C4-2B (cell line): Measurements from ENCODE around the gene TGFBR2.

Source experiments
- ZFX ChIP-seq: fragments of 450-650 bp; IDR thresholded peaks from 2 replicates; pipeline ENCODE4 v1.6.1; 2017
- TF ChIP-seq, protein P1 (sequence below): fragments of 450-650 bp; conservative IDR thresholded peaks from 2 replicates; pipeline ENCODE4 v1.5.1; 2017; ENCODE audit warnings: mild to moderate bottlenecking

DNA sequence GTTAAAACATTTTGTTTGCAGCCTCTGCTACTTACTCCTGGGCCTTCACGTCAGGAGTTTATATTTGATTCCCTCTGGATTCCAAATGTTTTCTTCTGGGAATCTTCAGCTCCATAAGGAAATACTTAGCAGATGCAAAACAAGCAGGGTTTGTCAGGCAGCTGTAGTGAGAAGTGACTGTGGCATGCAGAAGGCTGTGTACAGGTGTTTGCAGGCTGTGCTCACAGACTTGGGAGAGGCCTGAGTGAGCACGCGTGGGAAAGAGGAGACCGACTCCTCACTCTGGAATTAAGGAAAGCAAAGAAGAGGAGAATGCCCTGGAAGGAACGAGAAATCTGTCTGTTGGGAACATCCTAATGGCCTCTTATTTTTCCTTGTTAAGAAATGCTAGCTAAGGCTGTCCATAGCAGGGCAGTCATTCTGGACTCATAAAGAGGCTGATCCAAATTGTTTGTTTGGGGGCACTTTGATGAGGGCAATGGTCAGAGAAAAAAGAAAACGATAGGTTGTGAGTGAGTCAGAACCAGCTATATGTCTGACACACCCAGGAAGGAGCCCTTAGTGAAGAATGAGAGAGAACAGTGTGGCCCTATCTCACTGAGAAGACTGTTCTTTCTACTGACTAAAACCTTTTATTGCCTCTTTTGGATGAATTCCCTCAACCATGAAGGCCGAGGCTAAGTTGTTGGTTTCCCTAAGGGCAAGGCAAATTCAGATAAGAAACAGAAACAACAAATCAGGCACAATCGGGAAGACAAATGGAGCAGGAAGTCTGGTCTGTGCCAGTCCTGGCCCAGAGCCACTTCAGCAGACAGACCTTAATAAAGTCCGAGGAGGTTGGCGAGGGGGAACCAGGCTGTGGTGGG, 82.6 kb downstream of the TGFBR2 start:
- TF ChIP-seq, protein P1, sequence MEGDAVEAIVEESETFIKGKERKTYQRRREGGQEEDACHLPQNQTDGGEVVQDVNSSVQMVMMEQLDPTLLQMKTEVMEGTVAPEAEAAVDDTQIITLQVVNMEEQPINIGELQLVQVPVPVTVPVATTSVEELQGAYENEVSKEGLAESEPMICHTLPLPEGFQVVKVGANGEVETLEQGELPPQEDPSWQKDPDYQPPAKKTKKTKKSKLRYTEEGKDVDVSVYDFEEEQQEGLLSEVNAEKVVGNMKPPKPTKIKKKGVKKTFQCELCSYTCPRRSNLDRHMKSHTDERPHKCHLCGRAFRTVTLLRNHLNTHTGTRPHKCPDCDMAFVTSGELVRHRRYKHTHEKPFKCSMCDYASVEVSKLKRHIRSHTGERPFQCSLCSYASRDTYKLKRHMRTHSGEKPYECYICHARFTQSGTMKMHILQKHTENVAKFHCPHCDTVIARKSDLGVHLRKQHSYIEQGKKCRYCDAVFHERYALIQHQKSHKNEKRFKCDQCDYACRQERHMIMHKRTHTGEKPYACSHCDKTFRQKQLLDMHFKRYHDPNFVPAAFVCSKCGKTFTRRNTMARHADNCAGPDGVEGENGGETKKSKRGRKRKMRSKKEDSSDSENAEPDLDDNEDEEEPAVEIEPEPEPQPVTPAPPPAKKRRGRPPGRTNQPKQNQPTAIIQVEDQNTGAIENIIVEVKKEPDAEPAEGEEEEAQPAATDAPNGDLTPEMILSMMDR = no peak
- TF ChIP-seq ZFX = no peak
